OCI-LY7 (cell line): Measurements from ENCODE around the gene CCDC127.

Experiments
- CTCF ChIP-seq: fragments of 200-600 bp; sonication (generic); conservative IDR thresholded peaks from 2 replicates; pipeline ENCODE4 v1.5.1; 2014; ENCODE audit warnings: mild to moderate bottlenecking, antibody characterized with exemption, low read length, moderate library complexity, mixed read lengths
- EZH2phosphoT487 ChIP-seq: fragments of 200-600 bp; sonication (generic); IDR thresholded peaks from 2 replicates; pipeline ENCODE4 v1.6.1; 2018; ENCODE audit warnings: low read depth, borderline replicate concordance, mild to moderate bottlenecking, mixed run types, antibody characterized with exemption, low read length, moderate library complexity, mixed read lengths

DNA sequence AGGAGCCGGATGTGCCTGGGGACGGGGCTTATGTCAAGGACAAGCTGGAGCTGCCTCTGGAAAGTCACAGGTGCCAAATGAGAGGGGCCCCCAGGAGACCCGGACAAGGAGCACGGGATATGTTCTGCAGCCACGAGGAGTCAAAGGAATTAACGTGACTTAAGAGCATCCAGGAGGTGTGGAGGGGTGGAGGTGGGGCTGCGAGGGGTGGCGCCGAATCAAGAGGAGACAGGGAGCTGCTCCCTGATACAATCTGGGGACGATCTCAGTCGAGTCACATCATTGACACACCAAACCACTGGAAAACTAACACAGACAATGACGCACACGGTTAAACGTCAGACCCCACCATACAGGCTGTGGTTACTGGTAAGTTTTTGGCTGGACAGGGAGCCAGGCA, 10.4 kb downstream of the CCDC127 start:
- TF ChIP-seq CTCF, result no peak
- no peak for TF ChIP-seq EZH2phosphoT487
